HG03378 (cell line): Measurements from ENCODE around the gene PGM1.
"Not testable (repeated sequence)": the region's sequence is repeated elsewhere in the genome, so short reads cannot be mapped to it uniquely, and the experiment has no call there.

Source experiments
- ATAC-seq: cut with Tn5 transposase; IDR thresholded peaks from one replicate; pipeline ENCODE4 v1.9.1; 2021; ENCODE audit warnings: mild to moderate bottlenecking, moderate library complexity; ENCODE audit not compliant: unreplicated experiment

PGM1 gene

DNA sequence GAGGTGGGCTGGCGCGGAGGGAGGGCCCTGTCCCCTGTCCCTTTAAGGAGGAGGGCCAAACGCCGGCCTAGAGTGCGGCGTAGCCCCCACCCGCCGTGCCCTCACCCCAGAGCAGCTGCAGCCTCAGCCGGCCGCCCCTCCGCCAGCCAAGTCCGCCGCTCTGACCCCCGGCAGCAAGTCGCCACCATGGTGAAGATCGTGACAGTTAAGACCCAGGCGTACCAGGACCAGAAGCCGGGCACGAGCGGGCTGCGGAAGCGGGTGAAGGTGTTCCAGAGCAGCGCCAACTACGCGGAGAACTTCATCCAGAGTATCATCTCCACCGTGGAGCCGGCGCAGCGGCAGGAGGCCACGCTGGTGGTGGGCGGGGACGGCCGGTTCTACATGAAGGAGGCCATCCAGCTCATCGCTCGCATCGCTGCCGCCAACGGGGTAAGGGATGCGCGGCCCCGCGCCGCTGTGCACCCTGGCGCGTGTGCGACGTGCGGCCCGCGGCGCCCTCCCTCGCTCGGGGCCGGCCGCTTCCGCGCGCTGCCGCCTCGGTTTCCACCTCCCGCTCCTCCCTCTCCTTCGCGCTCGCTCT, at the start of gene PGM1:
Gene PGM1, plus strand, starts transcription at position 109 of the 583 bp plus-strand sequence. Its CDS starts 78 bp downstream, at position 187.
- ATAC-seq: peak; percentile 61

DNA sequence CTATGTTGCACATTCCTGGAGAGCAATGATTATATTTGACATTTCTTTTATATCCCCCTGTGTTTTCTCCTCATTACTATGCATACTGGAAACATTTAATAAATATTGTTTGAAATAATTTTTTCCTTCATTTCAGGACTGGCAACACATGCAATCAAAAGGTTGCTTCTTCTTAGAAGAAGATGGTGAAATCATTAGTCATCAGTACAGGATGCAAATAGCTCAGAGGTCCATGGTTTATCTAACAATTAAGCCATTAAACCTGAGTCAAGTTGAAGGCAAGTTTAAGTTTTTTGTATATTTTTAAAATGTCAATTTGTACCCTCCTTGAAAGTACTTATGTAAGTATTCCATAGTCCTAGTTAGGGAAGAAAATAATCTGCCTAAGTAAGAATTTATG, 47.4 kb upstream of the PGM1 start:
- no peak for ATAC-seq

DNA sequence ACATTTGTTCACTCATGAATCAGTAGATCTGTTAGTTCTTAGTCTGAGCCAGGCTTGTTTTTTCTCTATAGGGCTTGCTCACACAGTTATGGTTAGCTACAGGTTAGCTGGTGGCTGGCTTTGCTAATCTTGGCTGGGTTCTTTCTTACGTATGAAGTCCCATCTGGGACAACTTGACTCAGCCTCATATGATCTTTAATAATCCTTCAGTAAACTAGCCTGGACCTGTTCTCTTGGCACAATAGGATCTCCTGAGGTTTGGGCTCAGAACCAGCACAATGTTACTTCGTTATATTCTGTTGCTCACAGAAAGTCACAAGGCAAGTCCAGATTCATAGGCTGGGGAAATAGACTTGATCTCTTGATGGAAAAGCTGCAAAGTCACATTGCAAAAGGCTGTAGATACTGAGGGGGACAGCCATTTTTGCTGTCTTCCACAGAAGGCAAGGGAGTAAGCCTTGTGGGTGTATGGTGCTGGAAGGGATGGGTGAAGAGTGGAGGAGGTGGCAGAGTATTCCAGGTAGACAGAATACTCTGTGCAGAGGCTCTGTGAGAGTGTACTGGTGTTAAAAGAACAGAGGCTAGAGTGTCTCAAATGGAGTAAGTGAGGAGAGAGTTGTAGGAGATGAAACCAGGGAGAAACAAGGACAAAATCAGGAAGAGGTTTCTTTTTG, 45.5 kb upstream of the PGM1 start:
- ATAC-seq: no peak

DNA sequence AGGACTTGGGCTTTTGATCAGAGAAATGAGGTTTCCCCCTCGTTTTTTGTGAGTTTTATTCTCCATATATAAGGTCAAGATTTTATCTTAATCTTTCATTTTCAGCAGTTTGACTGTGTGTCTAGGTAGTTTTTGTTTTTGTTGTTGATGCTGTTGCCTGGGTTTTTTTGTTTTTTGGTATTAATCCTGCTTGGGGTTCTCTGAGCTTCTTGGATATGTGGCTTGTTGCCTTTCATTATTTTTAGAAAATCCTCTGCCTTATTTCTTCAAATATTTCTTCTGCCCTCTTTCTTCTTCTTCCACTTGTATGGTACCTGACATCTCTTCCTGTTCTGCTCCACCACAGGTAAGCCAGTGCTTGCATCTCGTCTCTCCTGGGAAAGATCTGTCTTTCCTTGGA, 44.9 kb upstream of the PGM1 start:
- no peak for ATAC-seq

DNA sequence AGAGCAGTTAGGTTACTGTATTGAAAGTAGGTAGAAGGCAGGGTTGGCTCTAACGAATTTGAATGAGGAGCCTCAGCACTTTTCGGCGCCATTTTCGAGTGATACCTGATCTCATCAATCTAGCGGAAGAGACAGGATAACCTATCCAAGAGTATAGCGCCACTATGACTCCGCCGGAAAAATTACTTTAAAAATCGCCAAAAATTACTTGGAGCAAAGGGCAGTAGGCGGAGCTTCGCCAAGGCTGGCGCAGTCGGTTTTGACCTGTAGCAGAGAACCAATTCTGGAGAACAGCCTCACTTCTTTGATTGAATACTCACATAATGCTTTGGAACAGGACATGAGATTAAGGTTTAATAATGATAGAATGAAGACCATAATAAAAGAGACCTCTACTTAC, 44.3 kb upstream of the PGM1 start:
- ATAC-seq: no peak

DNA sequence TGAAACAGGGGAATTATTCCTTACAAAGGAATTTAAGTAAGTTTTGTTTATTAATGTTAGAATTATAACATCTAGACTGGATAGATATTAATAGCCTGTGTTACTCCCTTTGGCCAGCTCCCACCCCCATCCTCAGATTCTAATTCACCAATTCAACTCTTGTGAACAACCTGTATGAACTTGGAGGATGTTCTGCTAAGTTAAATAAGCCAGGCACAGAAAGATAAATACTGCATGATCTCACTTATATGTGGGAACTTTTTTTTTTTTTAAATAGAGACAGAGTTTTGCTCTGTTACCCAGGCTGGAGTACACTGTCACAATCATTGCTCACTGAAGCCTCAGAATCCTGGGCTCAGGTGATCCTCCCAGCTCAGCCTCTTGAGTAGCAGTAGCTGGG, 37.7 kb upstream of the PGM1 start:
- ATAC-seq: no peak

DNA sequence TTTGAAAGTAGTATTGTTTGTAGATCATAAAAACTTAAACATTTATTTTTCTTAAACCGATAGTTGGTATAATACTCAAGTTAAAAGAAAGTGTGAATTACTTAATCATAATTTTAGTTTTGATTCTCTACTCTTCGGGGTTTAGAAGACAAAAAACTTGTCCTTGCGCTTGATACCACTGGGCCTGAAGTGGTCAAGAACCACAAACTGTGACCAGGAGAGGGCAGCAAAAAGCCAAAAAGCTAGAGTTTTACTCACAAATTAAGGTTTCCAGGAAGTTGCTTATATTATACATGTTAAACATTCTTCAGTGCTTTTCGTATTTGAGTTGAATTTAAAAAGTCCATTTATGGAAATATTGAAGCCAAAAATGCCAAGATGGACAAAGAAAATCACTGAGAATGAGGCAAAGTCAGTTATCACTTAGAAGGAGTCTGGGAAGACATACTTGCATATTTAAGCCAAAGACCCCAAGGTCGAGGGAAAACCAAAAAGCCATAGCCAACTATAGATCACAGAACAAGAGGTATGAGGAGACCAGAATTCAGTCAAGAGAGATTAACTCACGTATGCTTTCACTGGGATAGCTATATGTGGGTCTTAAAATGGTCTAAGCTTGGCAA, 35.7 kb upstream of the PGM1 start:
- ATAC-seq: no peak

DNA sequence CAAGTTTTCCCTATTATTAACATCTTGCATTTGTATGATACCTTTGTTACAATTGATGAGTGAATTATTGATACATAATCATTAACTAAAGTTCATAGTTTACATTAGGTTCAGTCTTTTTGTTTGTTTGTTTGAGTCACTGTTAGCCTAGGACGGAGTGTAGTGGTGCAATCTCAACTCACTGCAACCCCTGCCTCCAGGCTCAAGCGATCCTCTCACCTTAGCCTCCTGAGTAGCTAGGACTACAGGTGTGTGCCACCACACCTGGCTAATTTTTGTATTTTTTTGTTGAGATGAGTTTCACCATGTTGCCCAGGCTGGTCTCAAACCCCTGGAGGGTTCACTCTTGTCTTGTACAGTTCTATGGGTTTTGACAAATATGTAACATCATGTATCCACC, 33.9 kb upstream of the PGM1 start:
- no peak for ATAC-seq

DNA sequence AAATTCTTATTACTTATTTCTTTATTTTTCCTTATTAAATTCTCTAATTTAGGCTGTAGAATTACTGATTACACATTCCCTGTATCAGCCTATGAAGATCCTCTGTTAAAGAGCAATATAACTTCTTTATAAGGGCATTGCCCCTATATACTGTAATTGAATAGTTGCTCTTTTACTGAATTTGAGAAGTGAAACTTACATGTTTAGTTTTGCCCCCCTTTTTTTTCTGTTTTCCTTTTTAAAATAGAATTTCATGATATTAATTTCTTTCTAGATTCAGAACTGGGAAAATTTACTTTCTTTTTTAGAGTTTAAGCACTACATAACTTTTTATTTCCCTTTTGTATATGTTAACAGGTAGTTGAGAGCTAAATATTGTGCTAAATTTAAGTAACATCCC, 29.5 kb upstream of the PGM1 start:
- no peak for ATAC-seq

DNA sequence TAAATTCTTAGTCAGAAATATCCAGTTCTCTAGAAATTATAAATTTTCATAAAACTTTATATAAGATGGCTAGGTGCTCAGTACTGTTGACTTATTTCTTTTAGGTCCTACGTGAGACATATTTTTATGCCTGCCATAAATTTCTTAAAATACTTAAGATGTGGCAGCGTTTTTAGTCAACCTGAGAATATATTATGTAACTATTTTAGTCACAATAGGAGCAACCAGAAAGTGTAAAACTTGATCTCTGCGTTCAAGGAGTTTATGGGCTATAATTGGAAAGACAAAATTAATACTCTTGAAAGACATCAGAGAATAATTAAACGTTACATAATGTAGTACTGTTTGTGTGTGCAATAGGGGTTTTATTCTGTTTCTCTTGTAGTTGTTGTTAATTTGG, 24.1 kb upstream of the PGM1 start:
- ATAC-seq: no peak

DNA sequence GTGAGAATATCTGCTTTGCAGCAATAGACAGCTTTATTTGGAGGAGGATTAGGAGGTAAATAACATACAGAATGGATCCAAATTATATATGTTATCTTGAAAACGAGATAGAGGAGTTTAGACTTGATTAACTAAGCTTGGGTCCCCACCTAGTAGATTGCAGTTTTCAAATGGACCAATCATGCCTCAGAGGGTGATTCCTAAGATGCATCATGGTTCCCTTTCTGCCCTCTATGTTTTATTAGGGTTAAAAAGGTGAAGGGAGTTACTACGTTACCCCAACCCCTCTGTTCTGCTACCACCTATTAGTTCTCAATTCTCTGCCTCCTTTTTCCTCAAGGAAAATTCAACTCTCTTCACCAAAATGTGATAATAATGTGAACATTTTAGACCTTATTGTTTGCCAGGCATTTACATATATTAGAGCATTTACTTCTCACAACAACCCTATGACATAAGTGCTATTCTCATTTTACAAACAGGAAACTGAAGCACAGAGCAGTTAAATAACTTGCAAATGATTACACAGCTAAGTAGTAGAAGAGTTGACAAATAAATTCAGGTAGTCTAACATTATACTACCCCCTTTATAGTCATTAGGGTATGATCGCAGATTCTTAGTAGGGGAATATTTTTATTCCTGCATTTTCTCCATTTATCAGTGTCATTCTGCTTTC, 23.4 kb upstream of the PGM1 start:
- ATAC-seq: no peak

DNA sequence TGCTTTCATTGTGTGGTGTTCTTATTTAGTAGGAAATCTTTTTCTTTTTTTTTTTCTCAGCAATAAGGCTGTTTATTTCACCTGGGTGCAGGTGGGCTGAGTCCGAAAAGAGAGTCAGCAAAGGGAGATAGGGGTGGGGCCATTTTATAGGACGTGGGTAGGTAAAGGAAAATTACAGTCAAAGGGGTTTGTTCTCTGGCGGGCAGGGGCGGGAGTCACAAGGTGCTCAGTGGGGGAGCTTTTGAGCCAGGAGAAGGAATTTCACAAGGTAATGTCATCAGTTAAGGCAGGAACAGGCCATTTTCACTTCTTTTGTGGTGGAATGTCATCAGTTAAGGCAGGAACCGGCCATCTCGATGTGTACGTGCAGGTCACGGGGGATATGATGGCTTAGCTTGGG, 20.5 kb upstream of the PGM1 start:
- ATAC-seq: not testable (repeated sequence)

DNA sequence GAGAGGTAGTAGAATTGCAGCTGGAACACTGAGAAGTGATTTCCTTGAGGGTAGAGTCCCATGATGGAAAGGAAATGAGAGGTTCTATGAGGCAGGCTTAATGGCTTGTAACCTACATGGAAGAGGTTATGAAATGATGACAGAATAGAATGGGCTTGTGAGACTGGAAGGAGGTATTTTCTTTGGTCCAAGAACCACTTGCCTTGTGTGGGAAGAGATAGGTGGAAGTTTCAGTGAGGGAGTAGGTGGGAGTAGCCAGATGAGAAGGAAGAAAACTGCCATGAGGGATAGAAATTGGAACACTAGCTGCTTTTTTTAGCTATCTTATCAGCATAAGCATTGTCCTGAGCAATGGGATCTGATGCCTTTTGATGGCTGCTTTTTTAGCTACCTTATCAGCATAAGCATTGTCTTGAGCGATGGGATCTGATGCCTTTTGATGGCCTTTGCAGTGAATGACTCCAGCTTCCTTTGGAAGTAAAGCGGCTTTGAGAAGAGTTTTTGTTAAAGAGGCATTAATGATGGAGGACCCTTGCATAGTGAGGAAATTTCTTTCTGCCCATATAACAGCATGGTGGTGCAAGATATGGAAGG, 18.9 kb upstream of the PGM1 start:
- not testable (repeated sequence) for ATAC-seq

DNA sequence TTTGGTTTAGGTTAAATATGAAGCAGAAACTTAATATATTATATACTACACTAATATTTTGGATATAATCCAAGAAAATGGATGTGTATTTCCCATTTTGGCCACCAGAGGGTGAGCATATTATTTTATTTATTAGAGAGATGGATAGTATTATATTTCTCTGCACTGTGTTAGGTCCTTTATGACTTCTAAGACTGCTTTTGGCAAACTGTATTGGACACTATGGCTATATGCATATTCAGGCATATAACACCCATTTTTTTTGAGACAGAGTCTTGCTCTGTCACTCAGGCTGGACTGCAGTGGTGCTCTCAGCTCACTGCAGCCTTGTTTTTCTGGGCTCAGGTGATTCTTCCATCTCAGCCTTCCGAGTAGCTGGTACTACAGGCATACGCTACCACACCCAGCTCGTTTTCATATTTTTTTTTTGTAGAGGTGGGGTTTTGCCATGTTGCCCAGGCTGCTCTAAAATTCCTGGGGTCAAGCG, 17.8 kb upstream of the PGM1 start:
- ATAC-seq: no peak

DNA sequence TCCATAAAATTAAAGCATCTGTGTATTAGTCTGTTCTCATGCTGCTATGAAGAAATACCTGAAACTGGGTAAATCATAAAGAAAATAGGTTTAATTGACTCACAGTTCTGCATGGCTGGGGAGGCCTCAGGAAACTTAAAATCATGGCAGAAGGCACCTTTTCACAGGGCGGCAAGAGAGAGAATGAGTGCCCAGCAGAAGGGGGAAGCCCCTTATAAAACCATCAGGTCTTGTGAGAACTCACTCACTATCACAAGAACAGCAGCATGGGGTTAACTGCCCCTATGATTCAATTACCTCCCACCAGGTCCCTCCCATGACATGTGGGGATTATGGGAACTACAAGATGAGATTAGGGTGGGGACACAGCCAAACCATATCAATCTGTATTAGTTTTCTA, 6.9 kb upstream of the PGM1 start:
- ATAC-seq: not testable (repeated sequence)

DNA sequence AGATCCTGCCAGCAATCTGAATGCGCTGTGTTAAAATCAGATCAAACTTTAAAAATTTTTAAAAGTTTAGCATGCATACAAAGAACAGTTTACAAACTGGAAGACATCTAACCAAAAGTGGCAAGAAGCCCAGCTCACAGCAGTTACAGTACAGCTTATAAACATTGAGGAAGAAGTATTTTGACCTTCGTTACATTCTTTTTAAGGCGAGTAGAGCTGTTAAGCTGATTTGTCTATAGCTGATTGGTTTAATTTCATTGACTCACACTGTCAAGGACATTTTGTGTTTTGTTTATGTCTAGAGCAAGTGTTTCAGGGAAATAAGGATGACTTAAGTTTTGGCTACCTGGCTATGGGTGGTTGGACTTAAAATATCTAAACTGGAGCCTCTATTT, 3.0 kb upstream of the PGM1 start:
- no peak for ATAC-seq

DNA sequence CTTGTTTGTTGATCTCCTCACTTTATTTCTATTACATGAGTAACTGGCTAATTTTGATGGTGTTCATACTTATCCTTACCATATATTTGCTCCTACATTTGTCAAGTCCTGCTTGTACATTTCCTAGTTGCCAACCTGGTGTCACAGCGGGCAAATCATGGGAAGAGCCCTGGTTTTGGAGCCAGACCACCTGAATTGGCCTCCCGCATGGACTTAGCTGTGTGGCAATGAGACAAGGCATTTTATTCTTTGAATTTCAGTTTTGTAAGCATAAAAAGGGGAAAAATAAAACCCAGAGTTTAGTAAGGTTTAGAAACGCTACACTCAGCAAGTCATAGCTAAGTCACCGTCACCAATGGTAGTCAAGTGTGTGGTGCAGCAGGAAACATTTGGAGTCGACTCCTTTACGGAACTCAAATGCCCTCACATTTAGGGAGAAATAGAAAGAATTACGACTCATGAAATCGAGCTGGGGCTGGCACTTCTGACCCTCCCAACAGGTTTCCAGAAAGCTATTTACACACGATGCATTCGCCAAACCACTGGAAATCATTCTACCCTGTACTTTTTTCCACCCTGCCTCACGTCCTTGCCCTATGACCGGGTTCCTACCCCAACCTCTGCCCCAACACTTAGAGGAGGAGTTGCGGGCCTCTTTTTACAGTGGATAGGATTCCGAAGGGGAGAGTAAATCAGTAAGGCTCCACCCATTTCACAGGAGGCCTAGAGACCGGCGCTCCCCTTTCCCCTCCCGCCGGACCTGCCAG, 492 bp upstream of the PGM1 start:
- peak; percentile 50 for ATAC-seq

DNA sequence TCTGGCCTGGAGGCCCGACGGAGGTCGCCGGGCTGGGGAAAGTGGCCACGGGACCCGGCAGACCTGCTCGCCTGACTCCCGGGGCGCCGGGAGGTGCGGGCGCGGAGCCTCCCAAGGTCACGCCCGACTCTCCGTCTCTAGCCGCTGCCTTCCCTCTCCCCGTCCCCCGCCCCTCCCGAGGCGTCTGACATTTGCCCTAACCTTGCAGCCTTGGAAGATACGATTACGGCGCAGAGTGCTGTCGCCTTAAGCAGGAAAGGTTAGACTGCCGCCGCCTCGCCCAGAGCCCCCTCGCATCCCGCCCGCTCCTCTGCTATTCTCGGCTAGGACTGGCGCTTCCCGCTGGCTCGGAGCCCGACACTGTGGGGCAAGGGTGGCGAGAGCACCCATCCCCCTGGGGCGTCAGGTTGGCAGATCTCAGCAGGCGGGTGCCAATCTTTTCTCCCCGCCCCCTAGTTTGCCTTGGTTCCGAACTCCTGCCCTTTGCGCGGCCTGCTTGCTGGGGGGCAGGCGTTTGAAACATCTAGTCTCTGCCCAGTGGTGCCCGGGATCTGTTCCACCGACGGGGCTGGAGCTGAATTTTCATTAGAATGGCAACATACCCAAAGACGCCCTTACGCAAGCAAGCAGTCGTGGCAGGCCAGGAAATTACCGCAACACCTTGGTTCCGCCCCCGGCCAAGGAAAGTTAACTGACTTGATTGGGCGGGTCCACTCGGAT, 835 bp downstream of the PGM1 start:
- peak; percentile 32 for ATAC-seq

DNA sequence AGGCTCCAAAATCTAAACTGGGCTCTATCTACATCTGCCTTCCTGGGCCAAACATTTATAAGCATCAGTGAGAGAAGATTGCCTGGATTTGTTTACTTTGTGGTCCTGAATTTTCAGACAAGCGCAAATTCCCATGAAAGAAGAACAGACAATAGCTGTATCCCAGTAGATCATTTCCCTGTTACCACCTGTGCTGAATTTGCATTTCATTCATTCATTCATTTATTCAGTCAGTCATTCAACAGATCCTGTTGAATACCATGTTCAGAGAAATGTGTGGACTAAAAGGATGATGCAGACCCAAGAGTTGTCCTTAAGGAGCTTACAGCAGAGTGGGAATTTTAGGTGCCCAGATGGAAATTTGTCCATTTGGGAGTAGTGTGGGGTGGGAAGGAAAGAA, 2.2 kb downstream of the PGM1 start:
- ATAC-seq: no peak

DNA sequence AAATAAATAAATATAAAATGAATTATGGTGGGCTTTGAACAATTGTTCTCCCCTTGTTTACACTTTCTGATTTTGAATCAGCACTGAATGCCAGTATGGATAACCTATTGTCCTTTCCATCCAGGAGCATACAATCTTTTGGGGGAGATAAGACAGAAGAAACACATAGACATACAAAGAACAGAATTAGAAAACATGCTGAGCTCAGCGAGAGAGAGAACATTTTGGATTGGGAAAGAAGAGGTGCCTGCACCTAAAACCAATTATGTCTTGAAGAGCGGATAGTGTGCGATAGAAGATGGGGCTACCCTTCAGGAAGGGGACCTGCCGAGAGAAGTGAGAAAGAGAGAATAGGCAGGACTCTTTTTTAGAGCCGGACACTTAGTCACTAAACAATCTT, 6.6 kb downstream of the PGM1 start:
- ATAC-seq: no peak
